Fibroblast of lung (primary cell): ENCODE measurements around the gene RXRA.

Experiments
- CTCF ChIP-seq, 2 donors: IDR thresholded peaks in 1 of 2; conservative IDR thresholded peaks in 1 of 2; 1 replicate in 1 of 2; 2 replicates in 1 of 2; pipeline ENCODE4 v1.5.1; 2011 to 2012; ENCODE audit warnings: low read length in 2 of 2, control low read depth in 1 of 2, inconsistent platforms in 1 of 2, low read depth in 1 of 2, mild to moderate bottlenecking in 1 of 2
- EZH2 ChIP-seq: IDR thresholded peaks from 2 replicates; pipeline ENCODE4 v1.5.1; 2012; ENCODE audit warnings: low read length, control low read depth, mild to moderate bottlenecking; ENCODE audit errors: missing control alignments

GRCh38 chr9:134304690-134305089 lies 21.6 kb upstream of the RXRA start:
- TF ChIP-seq CTCF (conservative IDR thresholded peaks at IDR 0.05 in 1 of 2, IDR thresholded peaks at IDR 0.05 in 1 of 2; ENCODE audit: low read depth in 1 of 2, low read length in 2 of 2) (no peak), EZH2 (no peak)
